GM12874 (cell line): ENCODE results near the gene MGST1.

ENCODE experiments used
- CTCF ChIP-seq: IDR thresholded peaks from 2 replicates; pipeline ENCODE4 v1.5.1; 2011; ENCODE audit warnings: low read depth, mild to moderate bottlenecking, control low read depth, low read length, moderate library complexity; ENCODE audit not compliant: insufficient read depth

MGST1 gene

GRCh38 chr12:16331998-16332397 lies 15.4 kb upstream of the MGST1 start:
- TF ChIP-seq CTCF, result no peak

- TF ChIP-seq CTCF, result no peak
Observed at GRCh38 chr12:16335838-16336237, 11.6 kb upstream of the MGST1 start.

GRCh38 chr12:16344269-16344668 lies 3.2 kb upstream of the MGST1 start:
- TF ChIP-seq CTCF, result no peak

DNA sequence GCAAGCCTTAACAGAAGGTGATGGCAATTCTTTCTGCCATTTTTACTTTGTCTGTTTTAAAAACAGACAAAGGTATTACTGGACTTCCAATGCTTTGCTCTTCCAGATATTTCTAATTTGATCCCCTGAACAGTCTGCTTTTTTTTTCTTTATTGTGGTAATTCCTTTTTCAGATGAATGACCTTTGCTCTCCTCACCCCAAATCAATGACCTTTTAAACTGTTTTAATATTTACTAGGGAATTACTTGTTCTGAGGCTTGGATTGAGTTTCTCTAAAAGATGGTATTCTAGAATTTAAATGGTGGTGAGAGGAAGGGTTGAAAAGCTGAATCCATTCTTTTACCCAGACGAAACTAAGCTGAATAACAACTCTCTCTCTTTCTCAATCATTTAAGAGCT lies 2.3 kb upstream of the MGST1 start:
- no peak for TF ChIP-seq CTCF

DNA sequence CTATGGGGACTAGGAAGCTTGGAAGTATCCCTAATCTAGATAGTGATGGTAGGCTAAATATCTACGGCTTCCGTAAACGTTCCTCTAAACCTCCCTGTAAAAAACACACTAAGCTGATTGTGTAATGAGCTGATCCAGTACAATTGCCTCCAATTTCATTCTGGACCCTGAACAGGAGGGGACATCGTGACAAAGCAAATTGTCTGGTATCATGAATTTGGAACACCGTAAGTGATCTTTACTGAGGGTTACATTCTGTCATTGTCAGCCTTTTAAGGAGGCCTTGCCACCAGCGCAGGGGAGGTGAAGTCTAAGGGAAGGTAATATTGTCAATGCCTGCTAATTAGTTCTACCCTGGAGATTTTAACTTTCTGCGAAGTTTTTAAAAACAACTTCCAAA lies 487 bp upstream of the MGST1 start:
- TF ChIP-seq CTCF, result no peak

GRCh38 chr12:16348435-16349130 lies 1.1 kb downstream of the MGST1 start:
- no peak for TF ChIP-seq CTCF

GRCh38 chr12:16349131-16349460 lies 1.7 kb downstream of the MGST1 start:
- no peak for TF ChIP-seq CTCF
